ENCODE results near the gene RPL29. TPM values are rescaled to one million over a fixed set of nuclear protein-coding genes. Genes with fewer than 3 reads are reported as not detected.

RPL29 gene
- total RNA-seq = 1,000 to 10,000 TPM in 1 of 2 donors, 100 to 1,000 TPM in 1; 900 to 1,242 TPM

GRCh38 chr3:51995346-51996163, at the start of gene RPL29:
TSS of gene RPL29 (minus strand) at chr3:51995895. CDS start at chr3:51995461, 434 bp downstream.

GRCh38 chr3:51982838-51983577, 12.7 kb downstream of the RPL29 start, which contains the start of gene ACY1:
TSS of gene ACY1 (plus strand) at chr3:51983535. CDS start at chr3:51984065, 530 bp downstream.

GRCh38 chr3:51974963-51975851, 20.5 kb downstream of the RPL29 start, which contains the start of gene ABHD14A:
TSS of gene ABHD14A (plus strand) at chr3:51975064. CDS start at chr3:51975136, 72 bp downstream.

GRCh38 chr3:51967384-51968169, 28.1 kb downstream of the RPL29 start, which contains the start of gene PCBP4:
TSS of gene PCBP4 (minus strand) at chr3:51967454. CDS start at chr3:51961240, 6,214 bp downstream.

GRCh38 chr3:51955175-51955892, 40.4 kb downstream of the RPL29 start, which contains the start of gene GPR62:
TSS of gene GPR62 (plus strand) at chr3:51955381. CDS start at chr3:51955653, 272 bp downstream.

Small RNA genes within 50 kb of the gene (small RNA-seq; reads per million reads assigned to genes)
- gene AC115284.1 = 0 reads per million in 2 donors

Other genes starting within 250 kb of the RPL29 start
- gene IQCF6, start 216.7 kb downstream of the RPL29 start, total RNA-seq = not detected
- gene IQCF2, start 134.3 kb downstream of the RPL29 start, total RNA-seq = not detected
- gene IQCF5, start 120.3 kb downstream of the RPL29 start, total RNA-seq = not detected
- not detected for gene IQCF1, start 92.5 kb downstream of the RPL29 start, total RNA-seq
- 10 to 100 TPM; 16.2 to 49.3 TPM for gene RRP9, start 54.0 kb downstream of the RPL29 start, total RNA-seq
- 10 to 100 TPM; 10.3 to 14.8 TPM for gene PARP3, start 53.5 kb downstream of the RPL29 start, total RNA-seq
- gene GPR62, start 40.5 kb downstream of the RPL29 start, total RNA-seq = under 1 TPM in 1 of 2 donors, not detected in 1; under 0.01 TPM
- gene PCBP4, start 28.4 kb downstream of the RPL29 start, total RNA-seq = 10 to 100 TPM; 10.3 to 21.3 TPM
- 10 to 100 TPM; 24.3 to 26.5 TPM for gene ABHD14B, start 21.8 kb downstream of the RPL29 start, total RNA-seq
- gene ABHD14A, start 20.8 kb downstream of the RPL29 start, total RNA-seq = 1 to 10 TPM; 9.0 to 9.6 TPM
- 10 to 100 TPM; 53.0 to 59.6 TPM for gene ACY1, start 12.4 kb downstream of the RPL29 start, total RNA-seq
- 10 to 100 TPM in 1 of 2 donors, 1 to 10 TPM in 1; 7.9 to 15.0 TPM for gene DUSP7, start 60.7 kb upstream of the RPL29 start, total RNA-seq
- 10 to 100 TPM in 1 of 2 donors, 1 to 10 TPM in 1; 7.9 to 16.3 TPM for gene POC1A, start 158.5 kb upstream of the RPL29 start, total RNA-seq
- 10 to 100 TPM; 74.6 to 80.9 TPM for gene ALAS1, start 202.3 kb upstream of the RPL29 start, total RNA-seq
- not detected for gene TLR9, start 229.8 kb upstream of the RPL29 start, total RNA-seq
- 100 to 1,000 TPM in 1 of 2 donors, 10 to 100 TPM in 1; 75.0 to 145 TPM for gene TWF2, start 243.3 kb upstream of the RPL29 start, total RNA-seq
- 1 to 10 TPM; 5.5 to 6.7 TPM for gene PPM1M, start 249.9 kb upstream of the RPL29 start, total RNA-seq